AG09309 (cell line): Measurements from ENCODE around the gene CRHR1.

ENCODE experiments used
- DNase-seq: peaks from one replicate; pipeline ENCODE4 v3.0.0-alpha.2; 2010; ENCODE audit warnings: low read depth
- H3K4me3 ChIP-seq: 2 replicates; pipeline ENCODE4 v1.5.1; 2011; ENCODE audit warnings: mild to moderate bottlenecking, low read depth, low read length, moderate library complexity; ENCODE audit not compliant: control insufficient read depth
- TF ChIP-seq, protein P1 (sequence below): IDR thresholded peaks from 2 replicates; pipeline ENCODE4 v1.5.1; 2011; ENCODE audit warnings: mild to moderate bottlenecking, low read depth, low read length, inconsistent platforms; ENCODE audit not compliant: insufficient read depth, control insufficient read depth; ENCODE audit errors: missing control alignments

Gene CRHR1

DNA sequence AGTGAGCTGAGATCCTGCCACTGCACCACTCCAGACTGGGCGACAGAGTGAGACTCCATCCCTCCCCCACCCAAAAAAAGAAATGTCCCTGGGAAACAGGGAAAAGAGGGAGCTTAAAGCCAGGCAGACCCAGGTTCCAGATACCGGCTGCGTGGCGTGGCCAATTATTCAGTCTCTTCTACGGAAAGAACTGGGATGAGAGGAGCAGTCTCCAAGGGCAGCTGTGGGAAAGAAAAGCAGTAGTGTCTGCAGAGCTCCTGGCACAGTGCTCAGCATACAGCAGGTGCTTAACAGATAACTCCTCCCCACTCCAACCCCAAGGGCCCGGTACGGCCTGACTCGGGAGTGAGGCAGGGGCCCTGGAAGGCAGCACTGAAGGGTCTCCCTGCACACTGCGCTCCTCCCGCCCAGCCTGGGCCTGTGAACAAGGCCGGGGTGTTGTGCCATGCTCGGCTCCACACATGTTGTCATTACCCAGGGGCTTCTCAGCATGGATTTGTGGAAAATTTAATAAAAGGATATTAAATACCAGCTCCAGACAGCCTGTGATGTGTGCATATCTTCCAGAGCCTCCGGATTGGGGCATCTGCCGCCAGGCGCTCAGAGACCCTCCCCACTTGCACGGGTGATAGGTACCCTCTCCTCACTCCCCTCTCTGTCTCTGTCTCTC, 42.9 kb downstream of the CRHR1 start:
- TF ChIP-seq, protein P1, sequence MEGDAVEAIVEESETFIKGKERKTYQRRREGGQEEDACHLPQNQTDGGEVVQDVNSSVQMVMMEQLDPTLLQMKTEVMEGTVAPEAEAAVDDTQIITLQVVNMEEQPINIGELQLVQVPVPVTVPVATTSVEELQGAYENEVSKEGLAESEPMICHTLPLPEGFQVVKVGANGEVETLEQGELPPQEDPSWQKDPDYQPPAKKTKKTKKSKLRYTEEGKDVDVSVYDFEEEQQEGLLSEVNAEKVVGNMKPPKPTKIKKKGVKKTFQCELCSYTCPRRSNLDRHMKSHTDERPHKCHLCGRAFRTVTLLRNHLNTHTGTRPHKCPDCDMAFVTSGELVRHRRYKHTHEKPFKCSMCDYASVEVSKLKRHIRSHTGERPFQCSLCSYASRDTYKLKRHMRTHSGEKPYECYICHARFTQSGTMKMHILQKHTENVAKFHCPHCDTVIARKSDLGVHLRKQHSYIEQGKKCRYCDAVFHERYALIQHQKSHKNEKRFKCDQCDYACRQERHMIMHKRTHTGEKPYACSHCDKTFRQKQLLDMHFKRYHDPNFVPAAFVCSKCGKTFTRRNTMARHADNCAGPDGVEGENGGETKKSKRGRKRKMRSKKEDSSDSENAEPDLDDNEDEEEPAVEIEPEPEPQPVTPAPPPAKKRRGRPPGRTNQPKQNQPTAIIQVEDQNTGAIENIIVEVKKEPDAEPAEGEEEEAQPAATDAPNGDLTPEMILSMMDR = no peak
- H3K4me3 ChIP-seq = no peak overlapping the region
- DNase-seq = no peak

DNA sequence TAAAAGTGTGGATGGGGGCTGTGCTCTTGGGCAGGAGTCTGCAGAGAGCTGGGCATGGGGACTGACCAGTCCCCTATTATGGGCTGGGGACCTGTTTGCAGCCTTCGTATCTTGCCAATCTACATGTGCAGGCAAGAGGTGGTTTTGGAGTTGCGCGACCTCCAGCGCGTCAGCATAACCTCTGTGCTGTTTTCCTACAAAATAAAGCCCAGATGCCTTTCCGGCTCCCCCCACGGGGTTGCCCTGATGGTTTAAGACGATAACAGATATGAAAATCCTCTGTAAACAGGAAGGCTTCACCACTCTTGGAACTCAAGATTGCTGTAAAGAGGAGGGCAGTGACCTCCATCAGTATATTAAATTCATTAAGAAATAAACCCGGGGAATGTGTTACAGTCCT, 44.1 kb downstream of the CRHR1 start:
- H3K4me3 ChIP-seq = no peak overlapping the region
- TF ChIP-seq, protein P1 = no peak
- DNase-seq = no peak

DNA sequence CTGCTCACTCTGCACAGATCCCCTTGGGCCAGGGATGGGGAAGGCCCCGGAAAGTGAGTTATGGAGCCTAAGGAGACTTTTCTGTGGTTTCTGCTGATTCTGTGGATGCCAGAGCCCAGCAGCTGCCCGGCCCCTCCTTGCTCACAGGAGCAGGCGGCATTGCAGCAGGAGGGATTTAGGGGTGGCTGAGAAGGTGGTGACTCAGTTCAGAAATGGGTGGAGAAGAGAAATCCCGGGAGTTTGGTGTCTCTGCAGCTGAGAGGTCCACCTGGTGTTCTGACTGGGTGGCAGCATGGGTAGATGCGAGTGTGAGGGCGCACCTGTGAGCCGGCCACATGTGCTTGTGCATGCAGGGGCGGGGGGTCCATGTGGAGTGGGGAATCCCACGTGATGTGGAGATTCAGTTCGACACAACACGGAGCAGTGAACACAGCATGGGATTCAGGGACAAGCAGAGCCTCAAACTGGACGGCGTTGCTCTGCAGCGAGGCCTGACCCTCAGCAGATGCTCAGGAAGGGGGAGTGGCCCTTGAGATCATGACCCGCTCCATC, 44.5 kb downstream of the CRHR1 start:
- H3K4me3 ChIP-seq = no peak overlapping the region
- DNase-seq = no peak
- TF ChIP-seq, protein P1 = peak; percentile 31

DNA sequence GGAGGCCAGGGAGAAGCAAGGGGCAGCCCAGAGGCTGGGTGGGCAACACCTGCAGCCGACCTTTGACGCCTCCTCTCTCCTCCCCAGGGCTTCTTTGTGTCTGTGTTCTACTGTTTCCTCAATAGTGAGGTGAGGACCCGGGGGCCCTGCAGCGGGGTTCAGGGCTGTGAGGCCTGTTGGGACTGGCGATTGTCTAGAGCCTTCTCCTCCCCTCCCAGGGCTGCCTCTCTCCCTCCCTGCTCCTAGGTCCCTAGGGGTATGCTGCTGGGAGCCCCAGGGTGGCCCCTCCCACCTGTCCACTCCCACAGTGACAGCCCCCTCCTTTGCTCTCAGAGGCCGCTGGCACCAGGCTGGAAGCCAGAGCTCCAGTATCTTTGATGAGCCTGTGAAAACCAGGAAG, 49.8 kb downstream of the CRHR1 start:
- DNase-seq = no peak
- TF ChIP-seq, protein P1 = no peak
- H3K4me3 ChIP-seq = no peak overlapping the region

DNA sequence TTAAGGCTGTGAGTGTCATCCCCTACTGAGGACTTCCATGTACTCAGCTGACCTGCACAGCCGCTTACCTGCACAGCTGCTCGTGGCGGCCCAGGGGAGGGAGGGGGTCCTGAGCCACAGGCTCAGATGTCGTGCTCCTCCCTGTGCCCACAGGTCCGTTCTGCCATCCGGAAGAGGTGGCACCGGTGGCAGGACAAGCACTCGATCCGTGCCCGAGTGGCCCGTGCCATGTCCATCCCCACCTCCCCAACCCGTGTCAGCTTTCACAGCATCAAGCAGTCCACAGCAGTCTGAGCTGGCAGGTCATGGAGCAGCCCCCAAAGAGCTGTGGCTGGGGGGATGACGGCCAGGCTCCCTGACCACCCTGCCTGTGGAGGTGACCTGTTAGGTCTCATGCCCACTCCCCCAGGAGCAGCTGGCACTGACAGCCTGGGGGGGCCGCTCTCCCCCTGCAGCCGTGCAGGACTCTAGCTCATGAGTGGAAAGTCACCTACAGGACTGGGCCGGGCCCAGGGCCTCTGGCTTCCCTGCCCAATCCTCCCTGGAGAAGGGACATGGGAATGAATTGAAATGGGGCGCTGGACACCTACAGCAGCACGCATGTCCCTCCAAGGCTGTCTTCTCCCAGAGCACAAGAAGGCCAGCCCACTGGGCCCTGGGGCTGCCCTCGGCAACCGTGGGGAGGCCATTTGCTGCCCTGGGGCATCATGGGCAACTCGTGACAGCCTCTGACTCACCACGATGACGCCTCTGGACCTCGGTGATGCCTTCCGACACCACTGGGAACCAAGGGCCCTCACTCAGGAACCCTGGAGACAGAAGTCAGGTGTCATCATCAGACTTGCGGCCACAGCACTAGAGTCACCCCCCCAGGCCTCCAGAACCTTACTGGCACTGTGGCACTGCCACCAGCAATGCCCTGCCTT, 50.6 kb downstream of the CRHR1 start:
- TF ChIP-seq, protein P1 = no peak
- no peak for DNase-seq
- H3K4me3 ChIP-seq = no peak overlapping the region

DNA sequence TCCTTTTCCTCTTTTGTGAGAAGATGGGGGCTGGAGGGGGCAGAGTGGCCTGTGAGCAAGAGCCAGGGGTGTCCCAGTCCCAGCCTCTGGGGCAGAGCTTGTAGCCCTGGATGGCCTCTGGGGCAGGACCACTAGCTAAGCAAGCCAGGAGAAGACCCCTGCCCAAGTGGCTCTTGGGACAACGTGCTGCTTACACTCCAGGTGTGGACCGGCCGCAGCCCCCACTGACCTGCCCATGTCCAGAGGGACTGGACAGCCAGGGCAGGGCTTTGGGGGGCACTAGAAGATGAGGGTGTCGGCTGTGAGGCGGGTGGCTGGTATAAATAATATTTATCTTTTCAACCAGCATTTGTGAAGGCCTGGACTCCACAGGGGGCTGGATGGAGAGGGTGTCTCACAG, 51.4 kb downstream of the CRHR1 start:
- H3K4me3 ChIP-seq = no peak overlapping the region
- TF ChIP-seq, protein P1 = no peak
- DNase-seq = no peak
